Kidney glomerular epithelial cell (primary cell): ENCODE measurements around the gene FKBP6.
"Not testable (repeated sequence)": the region's sequence is repeated elsewhere in the genome, so short reads cannot be mapped to it uniquely, and the experiment has no call there.

Experiments
- DNase-seq: peaks from one replicate; lab custom pipeline; 2025; lab: John Stamatoyannopoulos, UW

Gene FKBP6

DNA sequence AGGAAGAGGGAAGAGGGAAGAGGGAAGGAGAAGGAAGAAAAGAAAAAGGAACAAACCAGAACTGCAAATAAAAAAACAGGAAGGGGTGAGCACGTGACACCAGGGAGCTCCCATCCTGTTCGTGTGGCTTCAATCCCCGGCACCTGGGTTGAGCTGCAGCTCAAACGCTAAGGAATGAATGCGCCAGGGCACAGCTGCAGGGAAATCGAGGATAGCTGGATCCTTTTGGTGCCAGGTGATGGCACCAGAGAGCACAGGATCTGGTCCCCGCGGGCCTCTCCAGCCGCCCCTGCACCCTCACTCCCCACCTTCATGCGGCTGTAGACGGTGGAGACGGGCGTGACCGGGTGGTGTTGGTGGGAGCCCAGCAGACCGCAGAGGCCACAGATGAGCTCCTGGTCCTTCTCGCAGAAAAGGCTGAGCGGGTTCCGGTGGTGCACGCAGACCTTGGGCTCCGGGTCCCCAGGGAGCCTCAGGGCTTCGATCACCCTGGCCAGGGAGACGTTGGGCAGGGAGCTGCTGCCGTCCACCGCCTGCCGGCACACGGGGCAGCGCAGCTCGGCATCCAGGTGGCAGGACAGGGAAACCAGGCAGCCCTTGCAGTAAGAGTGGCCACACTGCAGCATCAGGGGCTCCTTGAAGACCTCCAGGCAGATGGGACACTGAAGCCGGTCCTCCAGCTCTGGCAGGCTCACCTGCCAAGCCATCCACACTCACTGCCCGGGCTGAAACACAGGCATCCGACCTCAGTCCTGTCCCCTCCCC lies 3.7 kb upstream of the FKBP6 start:
- peak; percentile 27 for DNase-seq

DNA sequence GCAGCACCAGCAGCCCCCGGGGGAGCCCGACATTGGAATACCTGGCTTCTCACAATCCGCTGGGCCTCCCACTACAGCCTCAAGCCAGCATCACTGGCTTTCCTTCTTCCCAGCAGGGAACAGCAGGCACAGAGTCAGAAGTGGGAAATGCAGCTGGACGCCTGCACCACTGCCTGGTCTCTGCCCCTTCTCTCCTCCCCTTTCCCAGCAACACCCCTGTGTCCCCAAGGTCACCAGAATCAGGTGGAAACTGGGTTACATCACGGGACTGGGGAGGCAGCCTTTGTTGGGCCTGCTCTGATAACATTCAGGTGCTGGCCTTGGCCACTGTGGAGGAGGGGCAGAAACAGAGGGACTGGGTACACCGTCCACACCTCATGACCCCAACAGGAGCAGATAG lies 2.5 kb upstream of the FKBP6 start:
- DNase-seq = not testable (repeated sequence)

DNA sequence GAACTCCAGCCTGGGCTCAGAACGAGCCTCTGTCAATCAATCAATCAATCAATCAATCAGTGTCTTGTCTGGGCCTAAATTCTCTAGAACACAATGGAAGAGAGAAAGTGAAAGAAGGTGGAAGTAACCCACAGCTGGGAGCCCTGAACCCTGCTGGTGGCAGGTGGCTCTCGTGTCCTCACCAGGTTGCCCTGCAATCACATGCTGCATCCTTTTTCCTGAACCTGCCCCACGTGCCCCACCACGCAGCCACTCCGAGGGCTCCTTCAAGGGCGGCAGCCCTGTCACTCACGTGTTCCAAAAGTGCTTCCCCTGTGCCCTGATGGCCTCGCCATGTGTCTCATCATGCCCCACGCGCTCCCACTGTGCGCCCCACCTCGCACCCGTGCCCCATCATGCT lies 512 bp upstream of the FKBP6 start:
- DNase-seq = not testable (repeated sequence)

DNA sequence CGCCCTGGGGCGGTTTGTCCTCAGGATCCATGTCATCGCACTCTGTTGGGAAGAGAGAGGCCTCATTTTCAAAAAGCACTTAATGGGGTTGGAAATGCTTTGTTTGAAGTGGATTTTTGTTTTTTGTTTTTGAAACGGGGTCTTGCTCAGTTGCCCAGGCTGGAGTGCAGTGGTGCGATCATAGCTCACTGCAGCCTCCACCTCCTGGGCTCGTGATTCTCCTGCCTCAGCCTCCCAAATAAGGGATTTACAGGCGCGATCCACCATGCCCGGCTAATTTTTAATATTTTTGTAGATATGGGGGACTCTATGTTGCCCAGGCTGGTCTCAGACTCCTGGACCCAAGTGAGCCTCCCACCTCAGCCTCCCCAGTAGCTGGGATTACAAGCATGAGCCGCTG lies 735 bp downstream of the FKBP6 start:
- DNase-seq = no peak

DNA sequence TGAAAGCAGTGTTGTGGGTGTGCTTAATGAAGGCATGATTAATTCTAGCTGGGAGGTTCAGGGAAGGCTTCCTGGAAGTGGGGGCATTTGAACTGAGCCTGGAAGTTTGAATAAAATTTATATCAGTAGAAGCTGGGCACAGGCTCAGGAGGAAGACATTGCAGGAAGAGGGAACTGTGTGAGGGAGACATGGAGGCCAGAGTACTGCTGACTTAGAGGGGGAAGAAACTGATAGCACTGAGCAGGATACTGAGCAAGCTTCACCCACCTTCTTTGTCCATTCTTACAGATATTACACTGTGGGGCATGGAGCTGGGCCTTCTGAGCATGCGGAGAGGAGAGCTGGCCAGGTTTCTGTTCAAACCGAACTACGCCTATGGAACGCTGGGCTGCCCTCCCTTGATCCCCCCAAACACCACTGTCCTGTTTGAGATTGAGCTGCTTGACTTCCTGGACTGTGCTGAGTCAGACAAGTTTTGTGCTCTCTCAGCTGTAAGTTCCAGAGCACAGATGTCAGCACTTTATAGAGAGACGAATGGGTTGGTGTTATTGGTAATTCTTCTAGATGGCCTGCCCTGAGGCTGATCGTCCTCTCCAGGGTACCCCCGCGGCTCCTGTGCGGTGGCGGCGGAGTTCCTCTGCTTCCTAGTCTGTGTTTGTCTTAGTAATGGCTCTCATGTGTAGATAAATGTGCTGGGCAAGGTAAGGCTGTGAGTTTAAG lies 2.1 kb downstream of the FKBP6 start:
- peak; percentile 13 for DNase-seq

DNA sequence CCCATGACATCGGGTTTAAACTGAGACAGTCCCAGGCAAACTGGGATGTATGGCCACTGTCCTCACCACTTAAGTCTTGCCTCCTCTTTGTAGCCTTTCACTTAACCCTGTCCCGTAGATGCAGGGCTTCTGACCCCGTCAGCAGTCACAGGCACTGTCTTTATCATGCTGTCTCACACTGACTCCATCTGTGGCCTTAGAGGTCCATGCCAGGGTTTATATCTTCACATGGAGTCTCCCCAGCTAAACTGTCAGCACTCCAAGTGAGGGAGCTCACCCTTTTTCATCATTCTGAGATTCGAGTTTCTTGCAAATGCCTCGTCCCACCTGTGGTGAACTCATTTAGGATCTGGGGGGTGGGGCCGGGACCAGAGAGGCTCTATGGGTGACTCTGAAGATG lies 2.8 kb downstream of the FKBP6 start:
- DNase-seq = no peak

DNA sequence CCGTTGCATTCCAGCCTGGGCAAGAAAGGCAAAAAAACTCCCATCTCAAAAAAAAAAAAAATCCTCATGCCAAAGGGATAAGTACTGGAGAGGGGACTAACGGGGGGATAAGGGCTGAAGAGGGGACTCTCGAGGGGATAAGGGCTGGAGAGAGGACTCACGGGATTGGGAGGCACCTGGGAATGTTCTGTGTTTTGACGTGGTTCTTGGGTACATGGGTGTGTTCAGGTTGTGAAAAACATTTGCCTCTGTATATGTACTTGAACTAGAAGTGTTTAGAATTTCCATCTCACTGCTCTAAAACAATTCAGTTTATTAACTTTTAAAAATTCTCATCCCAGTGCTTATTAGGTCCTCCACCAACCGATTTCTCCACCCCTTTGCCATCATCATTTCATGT lies 4.5 kb downstream of the FKBP6 start:
- no peak for DNase-seq

DNA sequence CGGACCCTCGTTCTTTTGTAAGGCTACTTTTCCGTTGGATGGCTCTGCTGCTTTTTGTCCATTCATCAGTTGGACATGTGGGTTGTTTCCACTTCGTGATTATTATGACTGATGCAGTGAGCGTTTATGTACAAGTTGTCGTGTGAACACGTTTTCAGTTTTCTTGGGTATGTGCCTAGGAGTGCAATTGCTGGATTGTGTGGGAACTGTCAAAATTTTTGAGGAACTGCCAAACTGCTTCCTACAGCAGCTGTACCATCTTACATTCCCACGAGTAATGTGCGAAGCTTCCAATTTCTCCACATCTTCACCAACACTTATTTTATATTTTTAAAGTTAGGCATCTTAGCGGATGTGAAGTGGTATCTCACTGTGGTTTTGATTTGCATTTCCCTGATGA lies 10.4 kb downstream of the FKBP6 start:
- no peak for DNase-seq

DNA sequence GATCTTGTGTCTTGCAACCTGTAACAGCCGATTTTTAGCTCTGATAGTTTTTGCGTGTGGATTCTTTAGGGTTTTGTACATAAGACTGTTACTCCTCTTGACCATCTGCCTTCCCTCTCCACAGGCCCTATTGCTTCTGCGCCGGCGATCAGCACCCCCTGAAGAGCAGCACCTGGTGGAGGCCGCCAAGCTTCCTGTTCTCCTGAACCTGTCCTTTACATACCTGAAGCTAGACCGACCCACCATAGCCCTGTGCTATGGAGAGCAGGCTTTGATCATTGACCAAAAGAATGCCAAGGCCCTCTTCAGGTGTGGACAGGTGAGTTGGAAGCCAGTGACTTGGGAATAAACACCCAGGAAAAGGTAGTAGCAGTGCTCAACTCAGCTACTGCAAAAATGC lies 12.6 kb downstream of the FKBP6 start:
- DNase-seq = no peak

DNA sequence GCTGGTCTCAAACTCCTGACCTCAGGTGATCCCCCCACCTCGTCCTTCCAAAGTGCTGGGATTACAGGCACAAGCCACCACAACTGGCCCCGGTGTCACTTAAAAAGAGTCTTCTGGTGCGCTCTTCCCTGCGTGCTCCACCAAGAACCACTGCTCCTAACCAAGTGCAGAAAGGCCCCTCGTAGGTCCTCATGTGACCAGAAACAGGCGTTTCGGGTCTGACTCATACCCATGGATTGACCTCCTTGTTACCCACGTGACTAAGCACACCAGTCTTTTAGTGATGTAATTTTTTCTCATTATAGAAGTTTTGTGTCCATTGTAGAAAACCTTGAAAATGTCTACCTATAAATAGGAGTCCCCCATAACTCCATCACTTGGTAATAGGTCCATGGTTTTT lies 13.9 kb downstream of the FKBP6 start:
- no peak for DNase-seq

DNA sequence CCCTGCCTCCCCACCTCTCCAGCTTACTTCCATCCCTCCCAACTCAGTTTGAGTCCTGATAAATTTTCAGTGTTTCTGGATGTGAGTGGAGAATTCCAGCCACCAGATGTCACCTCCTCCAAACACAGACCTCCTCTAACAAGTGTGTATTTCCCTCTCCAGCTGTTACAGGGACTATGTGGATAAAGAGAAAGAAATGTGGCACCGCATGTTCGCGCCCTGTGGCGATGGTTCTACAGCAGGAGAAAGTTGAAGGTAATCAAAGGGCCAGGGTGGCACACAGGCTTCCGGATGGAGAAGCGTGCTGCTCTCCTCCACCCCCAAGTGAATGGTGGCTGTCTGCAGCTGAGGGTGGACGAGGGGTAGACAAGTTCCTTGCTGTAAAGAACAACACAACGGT lies 14.7 kb downstream of the FKBP6 start:
- peak; percentile 11 for DNase-seq

DNA sequence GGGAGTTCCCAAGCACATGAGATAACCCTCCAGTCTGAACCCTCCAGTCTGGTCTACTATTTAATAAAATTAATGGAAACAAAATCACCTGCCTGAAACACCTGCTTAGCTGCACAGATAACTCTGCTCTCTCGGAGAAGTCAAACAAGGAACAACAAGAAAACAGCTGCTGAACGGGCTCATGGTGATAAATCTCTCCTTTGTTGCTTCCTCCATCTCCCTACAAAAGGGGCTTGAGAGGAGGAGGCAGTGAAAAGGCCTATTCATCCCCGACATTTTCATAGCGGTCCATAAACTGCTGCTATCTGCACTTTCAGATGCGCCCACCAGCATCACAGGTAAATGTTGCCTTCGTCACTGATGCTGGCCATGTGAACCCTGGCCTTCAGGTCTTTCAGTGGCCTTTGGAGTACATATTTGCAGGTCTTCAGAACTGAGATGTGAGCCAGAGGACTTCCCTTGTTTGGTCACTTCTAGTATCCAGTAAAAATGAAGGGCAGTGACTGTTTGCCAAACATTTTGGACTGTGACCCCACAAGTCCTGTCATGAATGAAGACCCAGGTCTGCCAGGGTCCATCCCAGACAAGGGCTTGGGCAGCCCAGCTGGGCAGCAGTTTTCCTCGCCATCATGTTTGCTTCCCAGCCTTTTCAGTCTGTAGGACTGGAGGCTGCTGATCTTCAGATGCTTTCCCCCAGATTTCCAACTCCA lies 15.9 kb downstream of the FKBP6 start:
- DNase-seq = no peak

DNA sequence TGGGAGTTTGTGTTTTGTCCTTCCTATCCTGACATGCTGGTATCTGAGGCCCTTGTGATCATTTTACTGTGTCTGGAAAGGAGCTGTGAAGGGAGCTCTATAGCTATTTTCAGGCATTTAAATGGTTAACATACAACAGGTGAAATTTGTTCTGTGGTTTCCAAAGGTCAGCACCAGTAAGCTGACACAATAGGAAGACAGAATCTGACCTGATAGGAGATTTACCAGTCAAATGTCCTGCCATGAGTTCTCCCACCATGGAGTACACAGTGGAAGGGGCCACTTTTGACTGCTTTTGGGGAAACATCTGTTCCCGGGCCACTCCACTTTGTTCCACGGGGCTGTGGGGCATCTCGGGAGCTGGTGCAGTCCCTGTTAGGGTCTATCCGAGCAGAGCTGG lies 17.6 kb downstream of the FKBP6 start:
- DNase-seq = no peak

DNA sequence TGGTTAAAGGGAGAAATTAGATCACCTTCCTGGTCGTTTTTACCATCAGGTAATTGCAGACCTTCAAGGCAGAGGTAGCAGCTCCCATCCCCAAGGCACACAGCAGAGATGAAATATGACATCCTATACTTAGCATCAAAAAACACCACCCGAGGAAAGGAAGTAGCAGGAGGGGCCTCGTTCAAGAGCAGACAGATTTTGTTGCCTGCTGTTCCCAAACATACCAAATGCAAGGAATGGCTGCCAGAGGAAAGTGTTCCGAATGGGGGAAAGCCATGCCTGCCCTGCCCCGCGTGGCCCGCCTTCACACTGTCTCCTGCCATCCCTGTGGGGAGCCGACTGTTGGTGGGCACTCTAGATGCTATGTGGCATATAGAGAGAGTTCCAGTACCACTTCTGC lies 18.0 kb downstream of the FKBP6 start:
- no peak for DNase-seq

DNA sequence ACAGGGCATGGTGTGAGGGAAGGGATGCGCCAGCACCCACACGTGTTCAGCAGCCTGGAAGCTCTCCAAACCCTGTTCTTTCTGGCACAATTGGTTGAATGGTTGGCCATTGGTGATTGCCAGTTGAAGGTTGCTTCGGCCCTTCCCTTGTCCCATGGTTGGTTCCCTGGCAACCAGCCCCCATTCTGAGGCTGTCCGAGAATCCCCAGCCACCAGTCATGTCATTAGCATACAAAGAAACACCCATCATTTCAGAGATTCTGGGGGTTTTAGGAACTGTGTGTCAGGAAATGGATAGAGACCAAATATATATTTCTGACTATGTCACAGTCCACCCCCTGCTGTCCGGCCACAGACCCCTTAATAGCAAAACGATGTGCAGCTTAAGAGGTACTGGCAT lies 21.8 kb downstream of the FKBP6 start:
- DNase-seq = no peak

DNA sequence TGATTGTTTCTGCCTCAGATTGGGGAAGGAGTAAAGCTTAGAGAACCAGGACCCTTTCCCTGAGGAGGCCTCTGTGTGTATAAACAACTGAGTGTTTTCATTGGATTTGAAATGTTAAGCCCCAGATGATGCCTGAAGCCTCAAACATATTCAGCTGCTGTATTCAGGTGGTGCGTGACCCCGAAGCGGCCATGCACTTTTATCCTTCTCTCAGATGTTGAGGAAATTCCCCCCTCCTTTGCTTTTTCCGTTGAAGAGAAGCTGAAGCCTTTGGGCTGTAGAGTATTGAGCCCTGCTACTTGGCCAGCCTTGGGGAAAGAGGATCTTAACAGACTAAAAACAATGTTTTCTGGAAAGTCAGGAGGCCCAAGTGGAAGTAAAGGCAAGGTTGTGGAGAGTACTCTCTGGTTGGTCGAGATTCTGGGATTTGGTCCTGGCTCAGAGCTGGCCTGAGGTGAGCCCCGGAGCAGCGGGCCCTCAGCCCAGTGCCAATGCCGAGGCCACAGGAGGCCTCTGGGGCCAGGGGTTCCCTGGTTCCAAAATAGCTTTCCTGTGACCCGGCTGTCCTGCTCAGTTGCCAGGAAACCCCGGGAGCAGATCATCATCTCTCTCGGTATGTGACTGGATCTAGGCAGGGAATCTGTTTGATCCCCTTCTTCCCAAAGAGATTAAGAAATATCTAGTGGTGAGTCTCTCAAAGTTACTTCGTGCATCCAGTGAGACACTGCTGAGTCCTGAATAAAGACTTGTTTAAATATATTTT lies 22.5 kb downstream of the FKBP6 start:
- DNase-seq = no peak

DNA sequence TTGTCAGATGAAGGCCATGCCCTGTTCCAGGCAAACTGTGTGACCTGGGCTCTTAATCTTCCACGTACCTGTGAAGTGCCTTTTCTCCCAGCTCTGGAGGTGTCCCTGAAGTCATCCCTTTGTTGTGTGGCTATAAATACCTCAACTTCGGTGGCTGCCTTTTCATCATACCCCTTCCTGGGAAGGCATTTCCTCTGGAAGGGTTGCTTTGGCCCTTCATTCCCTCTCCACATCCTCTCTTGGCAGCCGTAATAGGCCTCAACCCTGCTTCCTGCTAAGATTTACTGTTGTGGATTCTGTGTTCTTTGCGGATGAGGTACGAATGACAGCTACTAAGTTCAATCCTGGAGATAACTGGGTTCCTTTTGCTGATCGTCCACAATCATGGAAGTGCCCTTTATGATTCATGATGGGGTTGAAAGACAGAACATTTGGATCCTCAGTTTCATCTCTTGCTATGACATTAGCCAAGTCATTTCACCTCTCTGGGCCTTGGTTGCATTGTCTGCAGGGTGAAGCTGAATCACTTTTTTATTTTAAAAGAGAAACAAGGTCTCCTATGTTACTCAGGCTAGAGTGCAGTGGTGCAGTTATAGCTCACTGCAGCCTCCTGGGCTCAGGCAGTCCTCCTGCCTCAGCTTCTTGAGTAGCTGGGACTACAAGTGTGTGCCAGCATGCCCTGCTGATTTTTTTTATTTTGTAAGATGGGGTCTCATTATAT lies 23.6 kb downstream of the FKBP6 start:
- DNase-seq = no peak

DNA sequence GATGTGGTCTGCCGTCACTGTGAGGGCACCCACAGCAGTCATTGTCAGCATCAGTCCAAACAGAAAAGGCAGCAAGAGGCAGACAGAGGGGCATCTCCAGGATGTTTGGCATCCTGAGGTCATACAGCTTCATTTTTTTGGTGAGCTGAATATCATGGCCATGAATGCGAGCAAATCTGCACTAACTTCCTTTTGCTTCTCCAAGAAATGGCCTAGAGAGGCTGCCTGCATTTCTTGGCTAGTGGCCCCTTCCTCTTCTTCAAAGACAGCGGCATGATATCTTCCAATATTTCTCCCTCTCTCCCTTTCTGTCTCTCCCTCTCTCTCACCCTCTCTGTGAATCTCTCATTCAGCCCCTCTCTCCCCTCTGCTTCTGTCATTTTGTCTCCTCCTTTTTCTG lies 24.8 kb downstream of the FKBP6 start:
- no peak for DNase-seq

DNA sequence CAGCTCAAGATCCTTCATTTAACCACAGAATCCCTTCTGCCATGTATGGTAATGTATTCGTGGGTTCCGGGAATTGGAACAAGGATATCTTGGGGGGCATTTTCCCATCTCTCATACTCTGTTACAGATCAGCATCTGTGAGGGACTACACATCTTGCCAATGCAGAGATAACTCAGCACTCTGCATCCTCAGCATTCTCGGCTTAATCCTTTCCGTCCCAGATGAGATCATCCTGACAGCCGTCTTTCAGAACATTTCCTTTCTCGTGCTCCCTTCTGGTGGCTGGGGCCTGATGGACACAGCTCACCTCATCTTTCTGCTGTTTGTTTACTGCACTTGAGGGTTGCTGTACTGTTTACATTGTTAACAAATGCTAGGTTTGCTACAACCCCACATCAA lies 25.3 kb downstream of the FKBP6 start:
- DNase-seq = no peak

DNA sequence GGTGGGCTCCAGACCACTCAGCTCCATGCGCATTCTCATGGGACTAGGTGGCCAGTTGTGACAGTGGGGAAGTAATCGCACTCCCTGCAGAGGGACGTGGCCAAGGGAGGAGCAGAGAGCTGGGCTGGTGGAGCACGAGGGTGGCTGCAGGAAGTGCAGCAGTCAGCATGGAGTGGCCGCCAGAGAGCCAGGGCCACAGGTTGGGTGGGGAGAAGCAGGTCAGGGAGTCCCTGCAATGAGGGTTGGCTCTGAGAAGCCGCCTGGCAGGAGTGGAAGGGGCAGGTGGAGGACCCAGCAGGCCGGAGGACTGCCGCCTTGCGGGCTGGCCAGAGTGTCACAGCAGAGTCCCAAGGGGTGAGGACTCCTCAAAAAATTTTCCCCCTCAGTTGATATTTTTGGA lies 26.2 kb downstream of the FKBP6 start:
- no peak for DNase-seq

DNA sequence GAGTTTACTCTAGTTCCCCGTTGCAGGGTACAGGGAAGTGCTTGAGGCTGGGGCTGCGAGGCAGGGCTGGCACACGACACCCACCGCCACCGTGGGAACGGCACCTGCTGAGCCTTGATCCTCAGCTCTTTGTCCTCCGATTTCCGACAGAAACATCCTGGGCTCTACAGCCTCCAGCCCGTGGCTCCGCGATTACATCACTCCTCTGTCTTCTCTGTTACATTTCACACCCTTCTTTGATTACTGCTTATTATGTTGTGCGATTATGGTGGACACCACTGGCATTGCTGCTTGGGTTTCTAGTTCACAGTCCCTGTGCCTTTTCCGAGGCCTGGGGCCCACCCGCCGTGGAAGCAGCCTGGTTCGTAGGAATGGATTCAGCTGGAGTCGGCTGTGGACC lies 26.9 kb downstream of the FKBP6 start:
- no peak for DNase-seq

DNA sequence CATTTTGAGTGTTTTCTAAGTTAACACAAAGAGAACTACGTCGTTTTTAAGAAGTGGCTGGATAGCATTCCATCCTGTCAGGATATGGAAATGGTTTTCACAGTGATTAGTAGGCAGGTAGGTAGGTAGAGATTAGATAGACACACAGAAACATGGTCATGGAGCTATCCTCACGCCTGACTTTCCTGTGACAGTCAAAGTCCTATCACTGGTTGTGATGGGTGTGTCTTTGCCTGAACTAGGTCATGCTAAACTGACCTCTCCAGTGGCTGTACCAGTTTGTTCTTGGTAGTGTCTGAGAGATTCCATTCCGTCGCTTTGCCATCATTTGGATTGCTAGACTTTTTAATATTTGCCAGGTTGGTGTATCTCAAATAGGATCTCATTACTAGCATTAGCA lies 28.2 kb downstream of the FKBP6 start:
- DNase-seq = no peak
